ENCODE measurements around the gene TDRD7. TPM values are rescaled to one million over a fixed set of nuclear protein-coding genes. Genes with fewer than 3 reads are reported as not detected.

TDRD7 gene
- total RNA-seq, 1 donor from 2014 or later = 20.4 TPM

GRCh38 chr9:97508852-97509251 is 97.0 kb downstream of the TDRD7 start:
- Histone ChIP-seq H3K9ac (ENCODE audit: low read length) (no peak overlapping the region), H3K4me3 (ENCODE audit: insufficient read depth, low read depth, low read length) (no peak overlapping the region), H3K79me2 (ENCODE audit: insufficient read depth, low read length) (no peaks in the 10 kb centered on the region), H4K20me1 (ENCODE audit: insufficient read depth, low read length) (no peaks in the 10 kb centered on the region), H3K4me1 (ENCODE audit: insufficient read depth, low read length) (peaks cover 4% of the 10 kb centered on the region), H3K27me3 (ENCODE audit: insufficient read depth, low read length) (peaks cover 29% of the 10 kb centered on the region), H3K9me3 (ENCODE audit: insufficient read depth, low read depth, low read length) (no peaks in the 10 kb centered on the region), H2AFZ (ENCODE audit: low read depth, low read length) (no peak overlapping the region), H3K4me2 (ENCODE audit: low read length) (no peak overlapping the region), H3K36me3 (ENCODE audit: insufficient read depth, low read length) (no peaks in the 10 kb centered on the region), H3K27ac (ENCODE audit: low read depth, low read length) (no peak overlapping the region)
- TF ChIP-seq EZH2 (IDR thresholded peaks at IDR 0.05; ENCODE audit: insufficient read depth, low read length) = no peak
- Mint-ChIP-seq H3K4me1 (ENCODE audit: low read depth, unreplicated experiment) (peaks cover 1% of the 10 kb centered on the region), H3K36me3 (ENCODE audit: low read depth, unreplicated experiment) (peaks cover under 1% of the 10 kb centered on the region), H3K27me3 (ENCODE audit: low read depth, unreplicated experiment) (peaks cover 18% of the 10 kb centered on the region), H3K4me3 (ENCODE audit: unreplicated experiment) (no peak overlapping the region), H3K27ac (ENCODE audit: unreplicated experiment) (no peak overlapping the region), H3K9me3 (ENCODE audit: unreplicated experiment) (no peaks in the 10 kb centered on the region)
- FAIRE-seq = no peak
- DNase-seq (ENCODE audit: low read depth) = no peak

- Mint-ChIP-seq H3K4me1 (ENCODE audit: low read depth, unreplicated experiment) (peaks cover 1% of the 10 kb centered on the region), H3K4me3 (ENCODE audit: unreplicated experiment) (no peak overlapping the region), H3K36me3 (ENCODE audit: low read depth, unreplicated experiment) (no peaks in the 10 kb centered on the region), H3K27me3 (ENCODE audit: low read depth, unreplicated experiment) (peaks cover 13% of the 10 kb centered on the region), H3K9me3 (ENCODE audit: unreplicated experiment) (no peaks in the 10 kb centered on the region), H3K27ac (ENCODE audit: unreplicated experiment) (peak overlapping the region; percentile 4)
- FAIRE-seq = no peak
- peak; percentile 80 for DNase-seq (ENCODE audit: low read depth)
- peaks cover 11% of the 10 kb centered on the region for H3K27me3 ChIP-seq (ENCODE audit: insufficient read depth, low read length)
- peaks cover 4% of the 10 kb centered on the region for H3K4me1 ChIP-seq (ENCODE audit: insufficient read depth, low read length)
- H2AFZ ChIP-seq (ENCODE audit: low read depth, low read length) = no peak overlapping the region
- peak overlapping the region; percentile 52 for H3K9ac ChIP-seq (ENCODE audit: low read length)
- no peak for TF ChIP-seq EZH2 (IDR thresholded peaks at IDR 0.05; ENCODE audit: insufficient read depth, low read length)
- no peak for TF ChIP-seq CTCF (IDR thresholded peaks at IDR 0.05; ENCODE audit: insufficient read depth, low read depth, low read length)
- H3K36me3 ChIP-seq (ENCODE audit: insufficient read depth, low read length) = no peaks in the 10 kb centered on the region
- no peaks in the 10 kb centered on the region for H3K9me3 ChIP-seq (ENCODE audit: insufficient read depth, low read depth, low read length)
- H3K4me2 ChIP-seq (ENCODE audit: low read length) = no peak overlapping the region
- no peak overlapping the region for H3K4me3 ChIP-seq (ENCODE audit: insufficient read depth, low read depth, low read length)
- no peaks in the 10 kb centered on the region for H4K20me1 ChIP-seq (ENCODE audit: insufficient read depth, low read length)
- H3K27ac ChIP-seq (ENCODE audit: low read depth, low read length) = peak overlapping the region; percentile 41
- no peaks in the 10 kb centered on the region for H3K79me2 ChIP-seq (ENCODE audit: insufficient read depth, low read length)
These were observed 99.1 kb downstream of the TDRD7 start for GRCh38 chr9:97510797-97511654.

GRCh38 chr9:97511655-97512427 is 99.9 kb downstream of the TDRD7 start:
- no peak overlapping the region for H2AFZ ChIP-seq (ENCODE audit: low read depth, low read length)
- no peak overlapping the region for H3K4me2 ChIP-seq (ENCODE audit: low read length)
- H3K9me3 ChIP-seq (ENCODE audit: insufficient read depth, low read depth, low read length) = no peaks in the 10 kb centered on the region
- TF ChIP-seq CTCF (IDR thresholded peaks at IDR 0.05; ENCODE audit: insufficient read depth, low read depth, low read length) = no peak
- TF ChIP-seq EZH2 (IDR thresholded peaks at IDR 0.05; ENCODE audit: insufficient read depth, low read length) = no peak
- no peak overlapping the region for H3K4me3 ChIP-seq (ENCODE audit: insufficient read depth, low read depth, low read length)
- peak overlapping the region; percentile 77 for H3K27ac Mint-ChIP-seq (ENCODE audit: unreplicated experiment)
- H3K36me3 ChIP-seq (ENCODE audit: insufficient read depth, low read length) = no peaks in the 10 kb centered on the region
- H3K79me2 ChIP-seq (ENCODE audit: insufficient read depth, low read length) = no peaks in the 10 kb centered on the region
- H3K27me3 ChIP-seq (ENCODE audit: insufficient read depth, low read length) = peaks cover 4% of the 10 kb centered on the region
- no peak overlapping the region for H3K4me3 Mint-ChIP-seq (ENCODE audit: unreplicated experiment)
- peaks cover 4% of the 10 kb centered on the region for H3K4me1 ChIP-seq (ENCODE audit: insufficient read depth, low read length)
- peaks cover 21% of the 10 kb centered on the region for H3K27me3 Mint-ChIP-seq (ENCODE audit: low read depth, unreplicated experiment)
- FAIRE-seq (no peak), DNase-seq (ENCODE audit: low read depth) (no peak)
- H3K9ac ChIP-seq (ENCODE audit: low read length) = peak overlapping the region; percentile 52
- H3K9me3 Mint-ChIP-seq (ENCODE audit: unreplicated experiment) = peaks cover 1% of the 10 kb centered on the region
- peak overlapping the region; percentile 41 for H3K27ac ChIP-seq (ENCODE audit: low read depth, low read length)
- H3K4me1 Mint-ChIP-seq (ENCODE audit: low read depth, unreplicated experiment) = peaks cover 1% of the 10 kb centered on the region
- H4K20me1 ChIP-seq (ENCODE audit: insufficient read depth, low read length) = no peaks in the 10 kb centered on the region
- no peaks in the 10 kb centered on the region for H3K36me3 Mint-ChIP-seq (ENCODE audit: low read depth, unreplicated experiment)
